A172 (cell line): ENCODE data around the gene SVIL. TPM values are rescaled to one million over a fixed set of nuclear protein-coding genes. Genes with fewer than 3 reads are reported as not detected.

Experiments
- DNase-seq: peaks from one replicate; pipeline ENCODE4 v3.0.0-alpha.2; 2015; ENCODE audit warnings: low spot score
- total RNA-seq: library from RNA; depleted of rRNA; stranded (reverse); fragments of >200 nt; shearing (Covaris generic); gene quantifications from 2 replicates; pipeline ENCODE4 v1.2.3, GENCODE V29; 2014

SVIL gene
- total RNA-seq, 1 experiment from 2014 or later: 92.0 TPM

- DNase-seq: no peak
Measured at GRCh38 chr10:29455095-29455494, 179.7 kb downstream of the SVIL start.

- no peak for DNase-seq
Measured at GRCh38 chr10:29454250-29454649, 180.5 kb downstream of the SVIL start.

- no peak for DNase-seq
Measured at GRCh38 chr10:29452546-29452945, 182.2 kb downstream of the SVIL start.

- DNase-seq: no peak
Measured at GRCh38 chr10:29451946-29452345, 182.8 kb downstream of the SVIL start.

- no peak for DNase-seq
Measured at GRCh38 chr10:29450405-29450804, 184.4 kb downstream of the SVIL start.

- peak; percentile 61 for DNase-seq
Measured at GRCh38 chr10:29448756-29449592, 185.8 kb downstream of the SVIL start.

- DNase-seq: no peak
Measured at GRCh38 chr10:29448125-29448524, 186.6 kb downstream of the SVIL start.

GRCh38 chr10:29446327-29446726 is 188.4 kb downstream of the SVIL start:
- DNase-seq: no peak

- DNase-seq: peak; percentile 25
Measured at GRCh38 chr10:29443745-29444523, 190.8 kb downstream of the SVIL start.

GRCh38 chr10:29440981-29441380 is 193.8 kb downstream of the SVIL start:
- DNase-seq: no peak

GRCh38 chr10:29439005-29439404 is 195.8 kb downstream of the SVIL start:
- peak; percentile 18 for DNase-seq

GRCh38 chr10:29438271-29438670 is 196.5 kb downstream of the SVIL start:
- peak; percentile 56 for DNase-seq

- peak; percentile 42 for DNase-seq
Measured at GRCh38 chr10:29437871-29438270, 196.9 kb downstream of the SVIL start.

GRCh38 chr10:29435809-29436501 is 198.8 kb downstream of the SVIL start:
- DNase-seq: peak; percentile 58

GRCh38 chr10:29434111-29434510 is 200.7 kb downstream of the SVIL start:
- DNase-seq: no peak

GRCh38 chr10:29431711-29432110 is 203.1 kb downstream of the SVIL start:
- no peak for DNase-seq

- DNase-seq: no peak
Measured at GRCh38 chr10:29430101-29430500, 204.7 kb downstream of the SVIL start.

GRCh38 chr10:29428486-29428885 is 206.3 kb downstream of the SVIL start:
- no peak for DNase-seq

GRCh38 chr10:29427667-29428066 is 207.1 kb downstream of the SVIL start:
- DNase-seq: no peak

- no peak for DNase-seq
Measured at GRCh38 chr10:29426420-29426819, 208.4 kb downstream of the SVIL start.

GRCh38 chr10:29424017-29424416 is 210.8 kb downstream of the SVIL start:
- DNase-seq: no peak

- no peak for DNase-seq
Measured at GRCh38 chr10:29420744-29421143, 214.0 kb downstream of the SVIL start.
